ENCODE measurements around the gene TNIK.

The TNIK gene

GRCh38 chr3:171115667-171116066 lies 344.5 kb downstream of the TNIK start:
- no peak for DNase-seq

- DNase-seq, result no peak
Observed at GRCh38 chr3:171113716-171114115, 346.5 kb downstream of the TNIK start.

GRCh38 chr3:171110715-171111114 lies 349.5 kb downstream of the TNIK start:
- DNase-seq, result no peak

- no peak for DNase-seq
Observed at GRCh38 chr3:171108066-171108465, 352.1 kb downstream of the TNIK start.

- no peak for DNase-seq
Observed at GRCh38 chr3:171103185-171103584, 357.0 kb downstream of the TNIK start.

GRCh38 chr3:171101982-171102641 lies 358.1 kb downstream of the TNIK start:
- no peak for DNase-seq

GRCh38 chr3:171099911-171100310 lies 360.3 kb downstream of the TNIK start:
- no peak for DNase-seq

GRCh38 chr3:171095063-171095462 lies 365.1 kb downstream of the TNIK start:
- no peak for DNase-seq

GRCh38 chr3:171094411-171094810 lies 365.8 kb downstream of the TNIK start:
- DNase-seq, result no peak

GRCh38 chr3:171093462-171093861 lies 366.7 kb downstream of the TNIK start:
- no peak for DNase-seq

GRCh38 chr3:171092467-171092911 lies 367.7 kb downstream of the TNIK start:
- DNase-seq, result no peak

GRCh38 chr3:171090321-171090720 lies 369.9 kb downstream of the TNIK start:
- no peak for DNase-seq

- DNase-seq, result no peak
Observed at GRCh38 chr3:171088964-171089754, 371.0 kb downstream of the TNIK start.

GRCh38 chr3:171088496-171088895 lies 371.7 kb downstream of the TNIK start:
- no peak for DNase-seq

GRCh38 chr3:171086914-171087313 lies 373.3 kb downstream of the TNIK start:
- DNase-seq, result no peak

- no peak for DNase-seq
Observed at GRCh38 chr3:171077261-171077660, 382.9 kb downstream of the TNIK start.

GRCh38 chr3:171072432-171072831 lies 387.8 kb downstream of the TNIK start:
- no peak for DNase-seq

- no peak for DNase-seq
Observed at GRCh38 chr3:171068658-171069057, 391.5 kb downstream of the TNIK start.

GRCh38 chr3:171066206-171066605 lies 394.0 kb downstream of the TNIK start:
- no peak for DNase-seq

GRCh38 chr3:171065732-171066131 lies 394.5 kb downstream of the TNIK start:
- no peak for DNase-seq

GRCh38 chr3:171064461-171064860 lies 395.7 kb downstream of the TNIK start:
- DNase-seq, result no peak

GRCh38 chr3:171061749-171062148 lies 398.5 kb downstream of the TNIK start:
- DNase-seq, result no peak

GRCh38 chr3:171059978-171060377 lies 400.2 kb downstream of the TNIK start:
- no peak for DNase-seq

- DNase-seq, result no peak
Observed at GRCh38 chr3:171058873-171059603, 401.2 kb downstream of the TNIK start.

Data from NCI-H1930 (cell line).